ENCODE measurements around the gene FXYD7.
"Not testable (repeated sequence)": the region's sequence is repeated elsewhere in the genome, so short reads cannot be mapped to it uniquely, and the experiment has no call there.

FXYD7 gene

DNA sequence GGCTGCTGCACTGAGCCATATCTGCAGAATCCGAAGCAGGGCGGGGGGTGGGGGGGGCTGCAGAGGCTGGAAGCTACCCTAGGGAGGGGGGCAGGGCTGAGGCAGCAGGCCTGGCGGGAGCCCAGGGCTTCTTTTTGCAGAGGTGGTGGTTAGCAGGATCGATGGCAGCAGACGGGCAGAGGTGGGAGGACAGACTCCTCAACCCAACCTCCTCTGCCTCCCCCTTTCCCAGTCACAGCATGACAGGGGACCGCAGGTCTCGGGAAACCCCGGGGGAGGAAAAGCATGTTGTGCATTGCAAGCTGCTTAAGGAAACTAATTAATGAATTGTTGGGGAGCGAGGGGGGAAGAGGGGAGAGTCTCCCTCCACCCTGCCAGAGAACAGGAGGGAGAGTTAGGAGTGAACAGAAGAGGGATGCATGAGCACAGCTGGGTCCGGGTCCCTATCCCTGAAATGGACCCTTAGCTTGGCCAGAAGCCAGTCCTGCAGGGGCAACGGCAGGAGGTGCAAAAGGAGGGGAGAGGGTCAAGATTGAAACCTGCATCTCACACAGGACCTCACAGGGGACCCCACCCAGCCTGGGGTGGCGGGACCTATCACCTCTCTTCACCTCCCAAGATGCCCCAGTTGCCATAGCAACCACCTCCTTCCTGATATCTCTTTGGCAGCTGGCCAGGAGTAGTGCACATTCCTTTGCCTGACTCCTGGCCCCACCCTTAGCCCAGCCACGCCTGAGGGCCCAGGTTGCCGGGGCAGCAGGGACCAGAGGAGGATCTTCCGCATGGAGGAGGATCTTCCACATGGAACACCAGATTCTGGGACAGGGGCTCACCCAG lies 1.8 kb downstream of the FXYD7 start:
- no peak for DNase-seq (ENCODE audit: low spot score)

DNA sequence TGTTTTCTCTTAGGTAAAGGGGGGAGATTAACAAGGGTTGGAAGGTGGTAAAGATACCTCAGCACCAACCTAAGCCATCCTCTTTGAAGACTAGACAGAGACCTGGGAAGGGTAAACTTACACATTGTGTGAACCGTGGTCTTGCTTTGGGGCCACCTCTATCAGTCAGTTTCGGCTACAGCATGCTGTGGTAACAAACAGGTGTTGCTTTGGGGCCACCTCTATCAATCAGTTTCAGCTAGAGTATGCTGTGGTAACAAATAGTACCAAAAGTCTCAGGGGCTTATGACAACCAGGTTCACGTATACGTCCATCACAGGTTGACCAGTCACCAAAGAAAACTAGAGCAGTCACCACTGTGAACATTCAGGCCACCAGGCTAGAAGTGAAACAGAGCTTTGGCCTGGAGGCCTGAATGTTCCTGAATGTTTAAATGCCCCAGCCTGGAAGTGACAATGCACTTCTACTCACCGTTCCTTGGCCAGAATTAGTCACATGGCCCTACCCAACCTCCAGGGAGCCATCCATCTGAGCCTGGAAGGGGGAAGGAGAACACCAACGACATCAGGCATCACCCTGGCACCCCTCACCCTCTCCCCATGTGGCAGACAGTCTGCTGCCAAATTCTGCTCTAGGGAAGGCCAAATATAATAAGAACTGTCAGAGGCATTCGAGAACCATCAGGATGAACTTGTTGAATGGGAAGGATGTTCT lies 3.8 kb downstream of the FXYD7 start:
- no peak for DNase-seq (ENCODE audit: low spot score)

DNA sequence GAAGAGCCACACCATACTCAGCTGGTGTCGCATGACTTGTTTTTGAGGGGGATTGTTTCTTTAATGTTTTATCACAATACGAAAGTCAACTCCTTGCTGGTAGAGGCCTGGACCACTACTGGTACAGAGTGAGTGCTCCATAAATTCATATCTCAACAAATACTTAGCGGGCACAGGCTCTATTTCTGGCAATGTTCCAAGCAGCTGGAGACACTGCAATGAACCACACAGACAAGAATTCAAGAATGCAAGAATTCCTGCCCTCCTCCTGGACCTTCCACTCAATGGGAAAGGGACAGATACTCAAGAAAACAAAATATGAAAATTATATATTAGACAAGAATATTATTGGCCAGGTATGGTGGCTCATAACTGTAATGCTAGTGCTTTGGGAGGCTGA lies 6.4 kb downstream of the FXYD7 start:
- DNase-seq (ENCODE audit: low spot score), result no peak

DNA sequence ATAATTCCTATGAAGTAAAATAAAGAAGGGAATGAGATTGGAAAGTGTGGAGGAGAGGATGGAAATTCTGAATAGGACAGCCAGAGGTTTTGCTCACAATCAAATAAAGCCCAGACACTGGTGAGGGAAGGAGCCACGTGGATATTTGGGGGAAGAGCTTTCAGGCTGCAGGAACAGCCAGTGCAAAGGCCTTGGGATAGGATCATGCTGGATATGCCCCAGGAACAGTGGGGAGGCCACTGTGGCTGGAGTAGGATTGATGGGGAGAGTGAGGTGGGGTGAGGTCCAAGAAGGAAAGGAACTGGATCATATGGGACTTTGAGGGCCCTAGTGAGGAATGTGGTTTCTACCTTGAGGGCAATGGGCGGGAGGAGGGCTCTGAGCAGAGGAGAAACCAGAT lies 7.4 kb downstream of the FXYD7 start:
- no peak for DNase-seq (ENCODE audit: low spot score)

DNA sequence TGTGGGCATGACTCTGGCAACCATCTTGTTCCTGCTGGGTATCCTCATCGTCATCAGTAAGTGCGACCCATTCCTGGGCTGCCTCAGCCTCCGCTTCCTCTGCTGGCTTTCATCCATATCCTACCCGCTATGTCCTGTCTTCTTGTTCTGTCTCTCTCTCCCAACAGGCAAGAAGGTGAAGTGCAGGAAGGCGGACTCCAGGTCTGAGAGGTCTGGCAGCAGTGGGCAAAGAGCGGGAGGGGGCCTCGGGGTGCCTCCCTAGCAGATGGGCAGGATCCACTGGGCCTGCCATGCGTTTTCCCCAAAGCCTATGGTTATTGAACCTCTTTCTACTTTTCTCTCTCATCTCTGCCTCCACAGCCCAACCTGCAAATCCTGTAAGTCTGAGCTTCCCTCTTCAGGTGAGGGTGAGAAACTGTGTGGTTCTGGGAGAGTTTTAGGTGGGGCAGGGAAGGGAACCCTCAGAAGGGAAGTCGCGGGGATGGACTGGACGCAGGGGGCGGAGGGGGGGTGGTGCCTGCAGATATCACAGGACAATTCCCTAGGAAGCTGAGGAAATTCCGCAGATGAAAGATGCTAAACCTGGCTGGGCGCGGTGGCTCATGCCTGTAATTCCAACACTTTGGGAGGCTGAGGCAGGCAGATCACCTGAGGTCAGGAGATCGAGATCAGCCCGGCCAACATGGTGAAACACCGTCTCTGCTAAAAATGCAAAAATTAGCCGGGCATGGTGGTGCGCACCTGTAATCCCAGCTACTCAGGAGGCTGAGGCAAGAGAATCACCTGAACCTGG lies 8.4 kb downstream of the FXYD7 start:
- DNase-seq (ENCODE audit: low spot score), result no peak

DNA sequence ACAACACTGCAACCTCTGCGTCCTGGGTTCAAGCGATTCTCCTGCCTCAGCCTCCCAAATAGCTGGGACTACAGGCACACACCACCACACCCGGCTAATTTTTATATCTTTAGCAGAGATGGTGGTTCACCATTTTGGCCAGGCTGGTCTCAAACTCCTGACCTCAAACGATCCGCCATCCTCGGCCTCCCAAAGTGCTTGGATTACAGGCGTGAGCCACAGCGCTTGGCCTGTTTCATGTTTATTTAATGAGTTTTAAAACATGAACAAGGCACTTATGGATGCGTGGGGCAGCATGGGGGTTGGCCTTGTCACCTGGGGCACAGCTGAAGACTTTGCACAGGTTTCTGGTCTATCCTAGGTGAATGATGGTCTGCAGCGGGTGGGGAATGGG lies 10.1 kb downstream of the FXYD7 start:
- not testable (repeated sequence) for DNase-seq (ENCODE audit: low spot score)

DNA sequence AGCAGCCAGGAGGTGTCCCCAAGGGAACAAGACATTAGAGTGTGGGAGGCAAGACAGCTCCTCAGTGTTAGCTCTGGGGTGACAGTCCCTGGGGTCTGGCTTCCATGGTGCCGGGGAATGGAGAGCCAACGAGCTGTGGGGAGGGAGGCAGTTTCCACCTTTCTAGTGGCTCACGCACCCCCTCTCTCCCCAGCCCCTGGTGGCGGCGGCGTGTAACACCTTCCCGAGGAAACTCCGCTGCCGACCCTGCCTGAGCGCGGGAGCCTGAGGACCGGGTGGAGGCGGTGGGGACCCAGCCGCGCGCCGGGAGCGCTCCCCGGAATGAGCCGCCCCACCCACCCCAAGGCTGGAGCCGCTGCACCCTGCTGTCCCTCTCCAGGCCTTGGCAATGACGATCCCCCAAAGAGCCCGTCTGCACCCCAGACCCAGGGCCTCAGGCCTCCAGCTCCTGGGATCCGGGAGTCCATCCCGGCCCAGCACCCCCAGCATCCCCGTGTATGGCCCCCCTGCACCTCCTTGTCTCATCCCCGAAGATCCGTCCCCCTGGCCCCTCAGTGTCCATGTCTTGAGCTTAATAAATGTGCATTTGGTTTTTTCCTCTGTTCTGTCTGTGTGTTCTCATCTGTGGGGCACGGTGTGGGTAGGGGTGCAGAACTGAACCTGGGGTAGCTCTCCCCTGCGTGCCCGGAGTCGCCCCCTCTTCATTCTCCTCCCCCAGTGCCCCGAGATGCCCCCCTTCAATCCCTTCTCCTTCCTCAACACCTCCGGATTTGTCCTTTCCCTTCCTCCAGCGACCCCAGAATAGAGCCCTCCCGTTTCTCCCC lies 10.9 kb downstream of the FXYD7 start:
- DNase-seq (ENCODE audit: low spot score), result peak; percentile 66

DNA sequence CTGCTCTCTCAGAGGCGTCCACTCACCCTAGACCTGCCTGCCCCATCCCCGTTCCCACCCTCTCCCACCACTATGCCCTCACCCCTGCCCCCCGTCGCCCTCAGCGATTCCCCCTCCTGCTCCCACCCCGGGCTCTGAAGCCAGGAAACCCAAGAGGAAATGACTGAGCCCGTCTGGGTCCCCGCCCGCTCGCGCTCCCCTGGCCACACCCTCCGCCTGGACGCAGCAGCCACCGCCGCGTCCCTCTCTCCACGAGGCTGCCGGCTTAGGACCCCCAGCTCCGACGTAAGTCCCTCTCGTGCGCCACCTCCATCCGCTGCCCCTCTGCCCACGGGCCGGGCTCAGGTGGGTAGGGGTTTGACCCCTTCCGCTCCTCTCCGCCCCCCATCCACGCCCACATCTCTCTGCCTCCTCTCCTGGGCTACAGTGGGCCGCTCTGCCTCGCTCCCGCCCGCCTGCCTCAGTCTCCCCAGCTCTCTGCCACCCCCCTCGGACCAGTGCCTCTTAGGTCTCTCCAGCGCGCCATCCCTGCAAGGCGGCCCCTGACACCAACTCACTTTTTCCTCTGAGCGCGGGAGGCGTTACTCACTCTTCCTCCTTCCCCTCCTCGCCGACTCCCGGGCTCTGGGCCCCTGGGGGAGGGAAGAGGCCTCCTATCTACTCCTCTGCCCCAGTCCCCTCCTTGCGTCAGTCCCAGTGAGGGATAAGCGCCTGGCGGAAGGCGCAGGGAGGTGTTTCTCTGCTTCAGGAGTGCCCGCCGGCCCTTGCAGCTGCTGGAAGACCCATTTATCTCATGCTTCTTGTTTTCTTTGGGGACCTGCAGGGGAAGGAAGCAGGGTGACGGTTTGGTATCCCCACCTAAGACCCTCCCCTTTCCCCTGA lies 11.7 kb downstream of the FXYD7 start, which contains the start of gene FXYD5:
Gene FXYD5 (plus strand): TSS at position 211 of the 882 bp plus-strand sequence. CDS start 816 bp downstream, outside the sequence.
- DNase-seq (ENCODE audit: low spot score), result no peak

DNA sequence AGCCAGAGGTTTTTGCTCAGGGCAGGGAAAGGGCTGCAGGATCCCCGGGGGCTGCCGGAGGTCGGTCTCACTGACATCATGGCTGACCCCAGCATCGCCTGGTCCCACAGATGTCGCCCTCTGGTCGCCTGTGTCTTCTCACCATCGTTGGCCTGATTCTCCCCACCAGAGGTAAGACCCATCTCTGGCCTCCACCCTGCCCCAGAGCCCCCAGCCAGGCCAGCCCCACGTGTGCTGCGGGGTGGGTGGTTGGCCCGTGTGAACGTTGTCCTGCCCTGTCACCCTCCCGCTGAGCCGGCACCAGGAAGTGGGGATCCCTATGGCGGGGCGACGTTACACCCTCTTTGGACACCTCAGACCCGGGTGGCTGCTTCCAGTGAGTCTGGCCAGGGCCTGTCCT lies 12.4 kb downstream of the FXYD7 start:
- DNase-seq (ENCODE audit: low spot score), result no peak

DNA sequence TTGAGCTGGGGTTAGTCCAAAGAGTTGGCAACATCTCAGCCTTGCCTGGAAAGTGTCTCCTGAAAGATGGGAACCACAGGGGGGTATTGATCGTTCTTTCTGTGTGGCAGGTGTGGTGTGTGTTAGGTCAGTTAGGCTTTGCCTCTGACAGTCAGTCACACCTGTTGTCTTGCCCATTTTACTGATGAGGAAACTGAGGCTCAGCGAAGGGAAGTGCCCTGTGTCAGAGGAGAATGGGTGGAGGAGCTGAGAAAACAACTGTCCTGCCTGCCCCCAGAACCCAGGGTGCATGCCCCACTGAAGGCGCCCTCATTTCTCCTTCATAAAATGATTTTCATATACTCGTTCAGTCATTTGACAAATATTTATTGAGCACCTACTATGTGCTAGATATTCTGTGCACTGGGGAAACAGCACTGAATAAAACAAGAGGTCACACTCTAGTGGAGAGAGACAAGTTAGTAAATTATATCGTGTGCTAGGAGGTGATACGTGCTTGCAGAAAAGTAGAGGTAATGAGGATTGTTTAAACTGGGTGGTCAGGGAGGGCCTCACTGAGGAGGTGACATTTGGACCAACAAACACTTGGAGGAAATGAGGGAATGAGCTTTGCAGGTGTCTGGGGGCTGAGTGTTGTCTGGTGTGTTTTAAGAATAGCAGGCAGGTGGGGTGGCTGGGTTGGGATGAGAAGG lies 13.1 kb downstream of the FXYD7 start:
- DNase-seq (ENCODE audit: low spot score), result no peak

DNA sequence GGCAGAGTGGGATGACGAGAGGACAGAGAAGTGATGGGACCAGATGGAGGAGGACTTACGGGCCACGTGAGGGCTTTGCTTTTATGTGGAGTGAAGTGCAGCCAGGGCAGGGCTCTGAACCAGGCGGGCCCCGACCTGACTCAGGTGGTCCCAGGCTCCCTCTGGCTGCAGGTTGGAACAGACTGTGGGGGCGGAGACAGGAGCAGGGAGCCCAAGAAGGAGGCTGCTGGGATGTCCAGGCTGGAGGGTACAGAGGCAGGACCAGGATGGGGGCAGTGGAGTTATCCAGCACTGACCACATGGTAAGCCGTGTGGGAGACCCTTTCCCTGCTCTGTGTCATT lies 13.6 kb downstream of the FXYD7 start:
- DNase-seq (ENCODE audit: low spot score), result no peak

DNA sequence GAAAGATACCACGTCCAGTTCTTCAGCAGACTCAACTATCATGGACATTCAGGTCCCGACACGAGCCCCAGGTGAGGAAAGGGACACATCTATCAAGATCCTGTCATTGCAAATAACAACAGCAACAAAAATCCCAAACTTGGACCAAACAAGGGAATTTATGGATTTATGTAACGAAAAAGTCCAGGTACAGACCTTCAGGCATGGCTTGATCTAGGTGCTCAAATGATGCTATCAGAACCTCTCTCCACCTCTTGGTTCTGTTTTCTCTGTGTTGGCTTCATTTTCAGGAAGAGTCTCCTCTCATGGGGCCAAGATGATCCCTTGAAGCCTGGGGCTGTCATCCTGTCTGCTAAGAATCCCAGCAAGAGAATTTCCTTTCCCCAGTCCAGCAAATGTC lies 14.4 kb downstream of the FXYD7 start:
- DNase-seq (ENCODE audit: low spot score), result no peak

DNA sequence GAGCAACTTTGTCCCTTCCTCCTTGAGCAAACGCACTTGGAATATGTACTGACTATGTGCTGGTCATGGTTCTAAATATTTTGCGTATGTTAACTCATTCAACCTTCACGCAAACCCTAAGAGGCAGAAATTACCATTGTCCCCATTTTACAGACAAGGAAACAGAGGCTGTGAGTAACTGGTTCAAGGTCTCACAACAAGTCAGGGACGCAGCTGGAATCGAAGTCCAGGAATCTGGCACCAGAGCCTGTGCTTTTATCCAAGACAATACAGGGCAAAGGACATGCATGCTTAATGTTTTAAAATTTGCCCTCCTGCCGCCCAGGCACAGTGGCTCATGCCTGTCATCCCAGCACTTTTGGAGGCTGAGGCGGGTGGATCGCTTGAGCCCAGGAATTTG lies 16.6 kb downstream of the FXYD7 start:
- no peak for DNase-seq (ENCODE audit: low spot score)

DNA sequence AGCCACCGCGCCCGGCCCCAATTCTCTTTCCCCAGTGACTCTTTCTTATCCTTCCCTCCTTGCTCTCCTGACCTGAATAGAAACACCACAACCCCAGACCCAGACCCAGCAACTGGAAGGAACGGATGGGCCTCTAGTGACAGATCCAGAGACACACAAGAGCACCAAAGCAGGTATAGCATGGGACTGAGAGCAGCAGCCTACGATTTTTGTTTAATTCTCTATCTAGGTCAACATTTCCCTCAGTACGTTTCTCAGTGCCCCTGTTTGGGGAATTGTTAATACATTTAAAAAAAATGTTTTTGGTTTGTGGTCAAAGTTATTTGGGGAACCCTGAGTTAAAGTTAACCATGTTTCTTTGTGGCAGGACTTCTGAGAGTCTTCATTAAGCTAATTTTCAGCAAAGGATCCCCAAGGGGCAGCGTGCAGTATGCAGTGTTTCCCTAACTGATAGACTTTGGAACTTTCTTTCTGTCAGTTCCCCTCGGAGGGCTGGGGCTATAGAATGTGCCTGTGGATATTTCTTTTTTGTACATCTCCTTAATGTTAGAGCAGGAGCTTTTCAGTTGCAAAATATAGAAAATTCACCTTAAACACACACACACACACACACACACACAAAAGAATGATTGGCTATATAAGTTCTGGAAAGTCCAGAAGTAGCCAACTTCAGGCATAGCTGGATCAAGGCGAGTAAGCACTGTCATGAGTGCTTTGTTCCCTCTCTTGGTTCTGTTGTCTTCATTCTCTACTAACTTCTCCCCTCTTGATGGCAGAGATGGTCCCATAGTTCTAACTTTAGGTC lies 17.8 kb downstream of the FXYD7 start:
- DNase-seq (ENCODE audit: low spot score), result no peak

DNA sequence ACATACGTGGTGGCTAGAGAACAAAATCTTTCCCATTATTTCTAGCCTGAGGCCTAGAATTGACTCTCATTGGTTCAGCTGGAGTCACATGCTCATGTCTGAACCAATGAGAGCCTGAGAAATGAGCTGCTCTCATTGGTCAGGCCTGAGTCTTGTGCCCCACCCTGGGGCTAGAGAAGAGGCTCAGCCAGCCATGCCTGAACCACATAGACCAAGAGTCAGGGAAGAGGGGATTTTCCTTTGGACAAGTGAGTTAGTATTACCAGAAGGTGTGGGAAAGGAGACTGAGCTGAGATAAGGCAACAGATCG lies 18.3 kb downstream of the FXYD7 start:
- no peak for DNase-seq (ENCODE audit: low spot score)

DNA sequence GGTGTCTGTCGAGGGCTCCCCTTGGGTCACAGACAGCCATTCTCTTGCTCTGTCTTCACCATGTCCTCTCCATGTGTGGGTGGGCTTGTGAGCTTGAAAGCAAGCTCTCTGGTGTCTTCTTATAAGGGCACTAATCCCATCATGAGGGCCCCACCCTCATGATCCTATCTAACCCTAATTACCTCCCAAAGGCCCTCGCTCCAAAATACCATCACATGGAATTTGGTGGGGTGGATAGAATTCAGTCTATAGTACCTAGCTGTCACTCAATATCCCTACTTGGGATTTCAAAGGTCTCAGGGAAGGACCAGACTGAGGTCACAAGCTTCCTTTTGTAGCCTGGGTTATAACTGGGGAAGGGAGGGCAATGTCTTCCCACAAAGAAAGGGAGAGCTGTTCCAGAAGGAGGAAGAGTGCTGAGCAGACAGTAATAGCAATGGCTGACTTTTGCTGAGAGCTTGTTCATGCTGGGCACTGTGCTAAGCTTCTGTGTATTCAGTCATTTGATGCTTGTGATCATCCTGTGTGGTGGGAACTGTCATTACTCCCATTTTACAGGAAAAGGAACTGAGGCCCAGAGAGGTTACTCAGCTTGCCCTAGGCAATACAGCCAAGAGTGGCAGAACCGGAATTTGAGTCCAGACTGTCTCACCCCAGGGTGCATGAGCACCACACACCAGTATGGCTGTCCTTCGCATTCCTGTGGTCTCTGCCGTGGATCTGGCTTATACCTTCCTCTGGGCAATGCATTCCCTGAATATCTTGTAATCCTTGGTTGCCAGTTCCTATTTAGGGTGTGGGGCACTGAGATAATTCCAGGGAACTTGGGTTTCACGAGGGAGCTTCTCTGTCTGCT lies 19.6 kb downstream of the FXYD7 start:
- DNase-seq (ENCODE audit: low spot score), result no peak

DNA sequence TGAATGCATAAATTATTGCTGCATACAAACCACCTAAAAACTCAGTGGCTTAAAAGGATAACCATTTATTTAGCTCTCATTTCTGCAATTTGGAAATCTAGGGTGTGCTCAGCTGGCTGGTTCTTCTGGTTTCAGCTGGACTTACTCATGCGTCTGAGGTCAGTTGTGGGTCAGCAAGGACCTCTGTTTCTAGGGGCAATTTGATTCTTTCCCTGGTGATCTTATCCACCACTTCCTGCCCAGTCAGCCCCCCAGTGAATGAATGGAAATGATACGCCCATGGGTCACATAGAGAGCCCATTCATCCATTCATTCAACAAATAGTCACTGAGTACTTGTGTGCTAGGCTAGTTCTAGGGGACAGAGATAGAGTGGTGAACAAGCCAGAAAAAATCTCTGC lies 21.4 kb downstream of the FXYD7 start:
- DNase-seq (ENCODE audit: low spot score), result no peak

DNA sequence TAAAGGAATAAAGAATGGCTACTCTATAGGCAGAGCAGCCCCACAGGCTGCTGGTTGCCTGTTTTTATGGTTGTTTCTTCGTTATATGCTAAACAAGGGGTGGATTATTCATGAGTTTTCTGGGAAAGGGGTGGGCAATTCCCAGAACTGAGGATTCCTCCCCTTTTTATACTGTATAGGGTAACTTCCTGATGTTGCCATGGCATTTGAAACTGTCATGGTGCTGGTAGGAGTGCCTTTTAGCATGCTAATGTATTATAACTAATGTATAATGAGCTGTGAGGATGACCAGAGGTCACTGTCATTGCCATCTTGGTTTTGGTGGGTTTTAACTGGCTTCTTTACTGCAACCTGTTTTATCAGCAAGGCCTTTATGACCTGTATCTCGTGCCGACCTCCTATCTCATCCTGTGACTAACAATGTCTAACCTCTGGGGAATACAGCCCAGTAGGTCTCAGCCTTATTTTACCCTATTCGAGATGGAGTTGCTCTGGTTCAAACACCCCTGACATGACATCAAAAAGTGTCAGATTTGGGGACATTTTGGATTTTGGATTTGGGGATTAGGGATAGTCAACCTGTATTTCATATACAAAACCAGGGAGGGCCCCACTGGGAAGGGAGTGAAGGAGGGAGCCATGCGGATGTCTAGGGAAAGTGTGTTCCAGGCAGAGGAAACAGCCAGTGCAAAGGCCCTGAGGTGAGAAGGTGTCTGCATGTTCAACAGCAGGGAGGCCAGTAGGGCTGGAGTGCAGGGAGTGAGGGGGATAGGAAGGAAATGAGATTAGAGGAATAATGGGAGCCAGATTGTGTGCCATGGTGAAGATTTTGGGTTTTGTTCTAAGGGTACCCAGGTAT lies 22.4 kb downstream of the FXYD7 start:
- no peak for DNase-seq (ENCODE audit: low spot score)
